Hepatocyte (in vitro differentiated cells): ENCODE measurements around the gene SGF29. TPM values are rescaled to one million over a fixed set of nuclear protein-coding genes. Genes with fewer than 3 reads are reported as not detected.
"Not testable (repeated sequence)": the region's sequence is repeated elsewhere in the genome, so short reads cannot be mapped to it uniquely, and the experiment has no call there.

Experiments
- DNase-seq: peaks from one replicate; pipeline ENCODE4 v3.0.0-alpha.2; 2016; ENCODE audit warnings: low spot score
- H2AFZ ChIP-seq: fragments of 200-600 bp; sonication (generic); 2 replicates; pipeline ENCODE4 v1.6.0; 2016; ENCODE audit warnings: antibody characterized with exemption, mild to moderate bottlenecking
- H3K27ac ChIP-seq: fragments of 200-600 bp; sonication (generic); 2 replicates; pipeline ENCODE4 v1.5.1; 2016; ENCODE audit warnings: mild to moderate bottlenecking
- H3K27me3 ChIP-seq: fragments of 200-600 bp; sonication (generic); 2 replicates; pipeline ENCODE4 v1.6.1; 2016
- H3K36me3 ChIP-seq: fragments of 200-600 bp; sonication (generic); replicated peaks from 2 replicates; pipeline ENCODE4 v1.5.1; 2016; ENCODE audit warnings: low read depth; ENCODE audit not compliant: insufficient read depth
- H3K4me1 ChIP-seq: fragments of 200-600 bp; sonication (generic); 2 replicates; pipeline ENCODE4 v1.5.1; 2016; ENCODE audit warnings: mild to moderate bottlenecking, moderate library complexity; ENCODE audit not compliant: insufficient read depth
- H3K4me2 ChIP-seq: fragments of 200-600 bp; sonication (generic); 2 replicates; pipeline ENCODE4 v1.6.0; 2016
- H3K4me3 ChIP-seq: fragments of 200-600 bp; sonication (generic); 2 replicates; pipeline ENCODE4 v1.5.1; 2016; ENCODE audit warnings: mild to moderate bottlenecking
- H3K79me2 ChIP-seq: fragments of 200-600 bp; sonication (generic); 2 replicates; pipeline ENCODE4 v1.6.0; 2017; ENCODE audit warnings: mild to moderate bottlenecking
- H3K9me2 ChIP-seq: fragments of 200-600 bp; sonication (generic); replicated peaks from 2 replicates; pipeline ENCODE4 v1.6.0; 2017; ENCODE audit warnings: mild to moderate bottlenecking; ENCODE audit not compliant: insufficient read depth
- H3K9me3 ChIP-seq: fragments of 200-600 bp; sonication (generic); 2 replicates; pipeline ENCODE4 v1.5.1; 2016; ENCODE audit warnings: low read depth, mild to moderate bottlenecking
- H4K20me1 ChIP-seq: fragments of 200-600 bp; sonication (generic); 2 replicates; pipeline ENCODE4 v1.6.0; 2016; ENCODE audit warnings: mild to moderate bottlenecking; ENCODE audit not compliant: insufficient read depth, poor library complexity, severe bottlenecking
- EZH2 ChIP-seq: fragments of 200-600 bp; sonication (generic); IDR thresholded peaks from 2 replicates; pipeline ENCODE4 v1.6.1; 2016; ENCODE audit warnings: antibody characterized with exemption, mild to moderate bottlenecking, borderline replicate concordance
- EZH2phosphoT487 ChIP-seq: fragments of 200-600 bp; sonication (generic); IDR thresholded peaks from one replicate; pipeline ENCODE4 v1.6.1; 2018; ENCODE audit warnings: antibody characterized with exemption, mild to moderate bottlenecking, low read depth, moderate library complexity; ENCODE audit not compliant: unreplicated experiment, severe bottlenecking
- WGBS: methylation state at CpG from one replicate; pipeline ENCODE4 v1.1.6; 2016; ENCODE audit warnings: low lambda C conversion rate; ENCODE audit errors: missing lambda C conversion rate; 5-methylcytosine and 5-hydroxymethylcytosine counted together
- polyA plus RNA-seq: library from polyadenylated mRNA; unstranded; fragments of >200 nt; fragmentation: Nextera tagmentation; extraction: Ambion mirVana; gene quantifications from 2 replicates; pipeline ENCODE4 v1.2.1, GENCODE V29; 2016
- total RNA-seq: library from RNA; depleted of rRNA; stranded (reverse); fragments of >200 nt; gene quantifications from 2 replicates; pipeline ENCODE4 v1.2.3, GENCODE V29; 2014
- TF ChIP-seq, protein P1 (sequence below): fragments of 200-600 bp; sonication (generic); IDR thresholded peaks from 2 replicates; pipeline ENCODE4 v1.5.1; 2016; ENCODE audit warnings: antibody characterized with exemption, mild to moderate bottlenecking; ENCODE audit not compliant: poor library complexity

The SGF29 gene
- total and polyA plus RNA-seq, 2 experiments from 2014 or later = 12.7 to 14.1 TPM

DNA sequence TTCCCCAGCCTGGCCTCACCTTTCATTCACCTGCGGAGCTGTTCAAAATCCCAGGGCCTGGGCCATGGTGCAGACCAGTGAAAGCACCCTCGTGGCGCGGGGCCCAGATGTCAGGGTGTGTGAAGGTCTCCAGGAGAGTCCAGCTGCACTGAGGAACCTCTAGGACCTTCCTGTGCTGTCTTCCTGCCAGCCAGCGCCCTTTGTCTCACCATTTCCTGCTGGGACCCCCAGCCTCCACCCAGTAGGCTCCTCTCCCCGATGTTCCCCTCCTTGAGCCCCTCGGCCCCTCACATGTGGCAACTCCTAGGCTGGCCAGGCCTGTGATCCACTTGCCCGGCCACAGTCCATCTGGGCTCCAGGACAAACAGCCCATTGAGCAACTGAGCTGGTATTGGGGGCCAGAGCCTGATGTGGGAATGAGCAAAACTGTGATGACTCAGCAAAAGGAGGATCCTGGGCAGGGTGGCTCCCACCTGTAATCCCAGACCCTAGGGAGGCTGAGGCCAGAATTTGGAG lies 42.5 kb downstream of the SGF29 start:
- no peaks in the 10 kb centered on the region for H3K36me3 ChIP-seq
- no peak overlapping the region for H3K4me2 ChIP-seq

DNA sequence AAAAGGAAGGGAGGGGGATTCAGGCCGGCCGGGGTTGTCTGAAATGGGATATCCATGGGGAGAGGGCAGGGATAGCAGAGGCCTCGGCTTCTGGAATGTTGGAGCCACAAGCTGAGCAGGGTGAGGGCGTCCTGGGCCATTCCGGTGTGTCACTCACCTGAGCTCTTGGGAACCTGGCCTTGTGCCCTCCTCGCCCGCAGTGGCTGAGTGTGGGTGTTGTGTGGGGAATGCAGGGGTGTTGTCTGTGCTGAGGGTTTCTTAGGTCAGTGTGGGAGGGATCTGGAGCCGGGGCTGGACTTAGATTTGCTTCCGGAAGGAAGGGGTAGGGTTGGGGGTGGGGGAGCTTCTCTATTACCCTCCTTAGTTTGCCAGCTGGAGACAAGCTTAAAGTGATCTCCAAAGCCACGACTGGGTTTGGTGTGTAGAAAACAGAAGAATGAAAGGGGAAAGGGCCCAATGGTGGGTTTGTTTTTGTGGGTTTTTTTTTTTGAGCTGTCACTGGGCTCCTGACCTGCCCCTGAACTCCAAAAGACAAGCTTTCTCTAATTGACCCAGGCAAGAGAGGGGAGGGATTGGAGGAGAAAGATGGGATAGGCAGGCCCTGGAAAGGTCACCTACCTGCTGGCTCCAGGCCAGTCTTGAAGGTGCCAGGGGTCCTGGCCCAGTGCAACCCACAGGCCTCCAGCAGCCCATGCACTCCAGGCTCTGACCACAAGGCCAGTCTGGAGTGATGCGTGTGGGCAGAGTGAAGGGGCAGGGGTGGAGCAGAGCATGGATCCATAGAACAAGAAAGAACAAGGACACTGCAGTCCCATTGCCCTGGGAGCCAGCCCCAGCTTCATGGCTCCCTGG lies 43.3 kb downstream of the SGF29 start, which contains the start of gene SULT1A2:
Gene SULT1A2, minus strand, starts transcription at position 211 of the 852 bp plus-strand sequence. CDS start 1,120 bp downstream, outside the sequence.
- Histone ChIP-seq H3K27ac (peak within 1 kb of the TSS; percentile 57), H2AFZ (no peak within 1 kb of the TSS), H3K9me3 (no peaks in the 10 kb centered on the region), H3K27me3 (no peaks in the 10 kb centered on the region), H4K20me1 (no peaks in the 10 kb centered on the region), H3K79me2 (no peaks in the 10 kb centered on the region), H3K4me3 (no peak within 1 kb of the TSS), H3K36me3 (no peaks in the 10 kb centered on the region), H3K4me1 (peaks cover 11% of the 10 kb centered on the region), H3K9me2 (no peaks in the 10 kb centered on the region), H3K4me2 (peak within 1 kb of the TSS; percentile 14)
- WGBS = 22% methylated on average over 11 of the region's 11 CpGs
- TF ChIP-seq, protein P1, sequence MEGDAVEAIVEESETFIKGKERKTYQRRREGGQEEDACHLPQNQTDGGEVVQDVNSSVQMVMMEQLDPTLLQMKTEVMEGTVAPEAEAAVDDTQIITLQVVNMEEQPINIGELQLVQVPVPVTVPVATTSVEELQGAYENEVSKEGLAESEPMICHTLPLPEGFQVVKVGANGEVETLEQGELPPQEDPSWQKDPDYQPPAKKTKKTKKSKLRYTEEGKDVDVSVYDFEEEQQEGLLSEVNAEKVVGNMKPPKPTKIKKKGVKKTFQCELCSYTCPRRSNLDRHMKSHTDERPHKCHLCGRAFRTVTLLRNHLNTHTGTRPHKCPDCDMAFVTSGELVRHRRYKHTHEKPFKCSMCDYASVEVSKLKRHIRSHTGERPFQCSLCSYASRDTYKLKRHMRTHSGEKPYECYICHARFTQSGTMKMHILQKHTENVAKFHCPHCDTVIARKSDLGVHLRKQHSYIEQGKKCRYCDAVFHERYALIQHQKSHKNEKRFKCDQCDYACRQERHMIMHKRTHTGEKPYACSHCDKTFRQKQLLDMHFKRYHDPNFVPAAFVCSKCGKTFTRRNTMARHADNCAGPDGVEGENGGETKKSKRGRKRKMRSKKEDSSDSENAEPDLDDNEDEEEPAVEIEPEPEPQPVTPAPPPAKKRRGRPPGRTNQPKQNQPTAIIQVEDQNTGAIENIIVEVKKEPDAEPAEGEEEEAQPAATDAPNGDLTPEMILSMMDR = no peak
- TF ChIP-seq EZH2 (no peak), EZH2phosphoT487 (no peak)
- DNase-seq = peak; percentile 76

More for the DNA sequence above, 42.5 kb downstream of the SGF29 start:
- Histone ChIP-seq H3K4me3 (no peak overlapping the region), H2AFZ (no peak overlapping the region), H3K9me3 (no peaks in the 10 kb centered on the region), H3K79me2 (no peaks in the 10 kb centered on the region), H3K4me1 (peaks cover 11% of the 10 kb centered on the region), H3K27me3 (no peaks in the 10 kb centered on the region), H3K27ac (peak overlapping the region; percentile 49), H3K9me2 (no peaks in the 10 kb centered on the region), H4K20me1 (no peaks in the 10 kb centered on the region)
- DNase-seq = no peak
- WGBS = 85% methylated on average over 8 of the region's 8 CpGs
- TF ChIP-seq, protein P1 = no peak
- TF ChIP-seq EZH2 (no peak), EZH2phosphoT487 (no peak)

DNA sequence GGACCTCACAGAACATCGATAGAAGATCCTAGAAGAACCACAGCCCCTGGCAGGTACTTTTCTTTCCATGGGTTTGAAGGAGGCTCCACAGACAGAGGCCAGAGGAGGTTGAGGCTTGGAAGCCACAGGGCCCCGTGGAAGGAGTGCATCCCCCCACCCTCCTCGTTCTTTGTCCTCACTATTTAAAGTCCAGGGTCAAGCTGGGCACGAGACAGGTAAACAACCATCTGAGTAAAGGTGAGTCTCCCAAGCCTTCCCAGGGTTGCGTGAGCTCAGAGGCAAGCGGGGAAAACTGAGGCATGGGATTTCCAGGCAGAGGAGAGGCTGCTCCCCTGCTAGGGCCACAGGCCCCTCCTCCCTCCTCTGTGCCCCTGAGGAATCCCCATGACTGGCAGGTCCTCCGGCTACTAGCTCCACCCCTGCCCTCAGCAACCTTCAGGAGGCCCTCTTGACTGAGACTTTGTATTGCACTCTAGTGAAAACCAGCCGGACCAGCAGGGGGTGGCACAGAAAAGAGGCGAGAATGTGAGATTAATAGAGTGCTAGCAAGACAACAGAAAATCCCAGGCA lies 44.1 kb downstream of the SGF29 start:
- H4K20me1 ChIP-seq = no peaks in the 10 kb centered on the region
- peak overlapping the region; percentile 57 for H3K27ac ChIP-seq
- no peak overlapping the region for H3K4me2 ChIP-seq
- no peaks in the 10 kb centered on the region for H3K9me3 ChIP-seq
- H3K27me3 ChIP-seq = no peaks in the 10 kb centered on the region
- 56% methylated on average over 9 of the region's 9 CpGs for WGBS
- H3K36me3 ChIP-seq = no peaks in the 10 kb centered on the region
- no peak overlapping the region for H2AFZ ChIP-seq
- no peaks in the 10 kb centered on the region for H3K79me2 ChIP-seq
- no peak overlapping the region for H3K4me3 ChIP-seq
- H3K4me1 ChIP-seq = peaks cover 11% of the 10 kb centered on the region
- H3K9me2 ChIP-seq = no peaks in the 10 kb centered on the region
- DNase-seq = peak; percentile 38
- TF ChIP-seq EZH2 (no peak), EZH2phosphoT487 (no peak)
- TF ChIP-seq, protein P1 = no peak

DNA sequence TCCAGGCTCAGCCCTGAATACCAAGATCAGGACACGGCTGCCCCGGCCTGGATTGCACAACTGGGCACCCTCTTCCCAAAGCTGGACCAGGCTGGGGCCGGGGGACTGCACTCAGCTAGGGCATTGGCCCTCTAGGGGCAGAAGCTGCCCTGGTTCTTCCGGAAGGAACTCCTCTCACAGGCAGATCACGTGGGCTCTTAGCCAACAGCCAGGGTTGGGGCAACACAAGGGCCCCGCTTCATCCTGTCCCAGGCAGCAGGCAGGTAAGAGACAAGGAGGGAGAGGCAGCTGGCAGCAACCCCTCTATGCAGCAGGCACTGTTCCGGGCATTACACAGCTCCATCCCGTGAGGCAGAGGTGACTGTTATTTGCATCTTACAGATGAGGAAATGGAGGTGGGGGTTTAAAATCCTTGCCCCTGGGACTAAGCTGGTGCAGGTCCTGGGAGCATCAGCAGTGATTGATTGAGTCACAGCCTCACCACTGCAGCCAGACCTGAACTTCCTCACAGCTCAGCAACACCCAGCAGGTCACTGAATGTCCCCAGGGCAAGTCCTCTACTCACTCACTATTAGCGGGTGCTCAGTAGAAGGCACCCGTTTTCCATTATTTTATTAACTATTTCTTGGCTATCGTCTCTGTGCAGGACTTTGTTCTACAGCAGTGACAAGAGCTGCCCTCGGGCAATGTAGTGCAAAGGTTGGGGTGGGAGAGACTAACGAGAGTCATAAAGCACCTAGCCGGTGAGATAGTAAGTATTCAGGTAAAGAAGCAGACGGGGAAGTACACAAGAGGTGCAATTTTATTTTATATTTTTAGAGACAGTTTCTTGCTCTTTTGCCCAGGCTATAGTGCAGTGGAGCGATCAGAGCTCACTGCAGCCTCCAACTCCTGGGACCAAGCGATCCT lies 45.9 kb downstream of the SGF29 start:
- H4K20me1 ChIP-seq, H3K9me3 ChIP-seq, H3K9me2 ChIP-seq, H3K79me2 ChIP-seq, H2AFZ ChIP-seq, H3K4me2 ChIP-seq, H3K27me3 ChIP-seq, H3K27ac ChIP-seq, H3K36me3 ChIP-seq, H3K4me3 ChIP-seq, DNase-seq: not testable (repeated sequence)
- no CpG with 5 or more reads among the region's 17 CpGs for WGBS
- H3K4me1 ChIP-seq = peaks cover 11% of the 10 kb centered on the region

DNA sequence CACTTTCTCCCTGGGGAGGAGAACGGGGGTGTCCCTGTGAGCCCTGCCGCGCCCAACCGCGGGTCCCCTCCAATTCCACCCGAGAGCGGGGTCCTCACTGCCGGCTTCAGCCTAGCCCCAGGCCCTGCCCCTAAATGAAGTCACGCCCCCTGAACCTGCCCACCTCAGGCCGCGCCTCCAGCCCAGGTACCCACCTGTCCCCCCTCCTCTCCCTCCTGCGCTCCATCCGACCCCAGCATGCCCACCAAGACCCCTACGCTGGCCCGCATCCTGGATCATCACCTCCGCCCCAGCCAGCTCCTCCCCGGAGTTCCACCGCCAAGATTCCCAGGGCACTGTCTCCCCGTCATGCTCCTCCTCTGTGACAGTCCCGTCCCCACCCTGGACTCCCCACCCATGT lies 47.2 kb downstream of the SGF29 start:
- H3K27me3 ChIP-seq, H3K27ac ChIP-seq, DNase-seq, H3K36me3 ChIP-seq, H3K9me3 ChIP-seq, H3K4me3 ChIP-seq, H4K20me1 ChIP-seq, H3K79me2 ChIP-seq, H3K4me2 ChIP-seq, H3K9me2 ChIP-seq, H2AFZ ChIP-seq: not testable (repeated sequence)
- WGBS = no CpG with 5 or more reads among the region's 20 CpGs
- H3K4me1 ChIP-seq = peaks cover 11% of the 10 kb centered on the region
